HEK293T (cell line): Measurements from ENCODE around the gene UNC50.

Experiments
- BHLHE40 ChIP-seq: fragments of 450-650 bp; IDR thresholded peaks from 2 replicates; pipeline ENCODE4 v1.6.1; 2016; ENCODE audit warnings: mild to moderate bottlenecking, moderate library complexity, borderline replicate concordance
- FOXK2 ChIP-seq: fragments of 450-650 bp; IDR thresholded peaks from 2 replicates; pipeline ENCODE4 v1.6.1; 2016; ENCODE audit warnings: mild to moderate bottlenecking
- FOXM1 ChIP-seq: fragments of 450-650 bp; IDR thresholded peaks from 2 replicates; pipeline ENCODE4 v1.6.1; 2017; ENCODE audit warnings: mild to moderate bottlenecking, borderline replicate concordance
- LEF1 ChIP-seq: fragments of 450-650 bp; IDR thresholded peaks from 2 replicates; pipeline ENCODE4 v1.6.1; 2017; ENCODE audit warnings: mild to moderate bottlenecking, borderline replicate concordance
- PKNOX1 ChIP-seq: fragments of 450-650 bp; IDR thresholded peaks from 2 replicates; pipeline ENCODE4 v1.6.1; 2016
- SP1 ChIP-seq: fragments of 450-650 bp; IDR thresholded peaks from 2 replicates; pipeline ENCODE4 v1.6.1; 2017

GRCh38 chr2:98559581-98559980, 48.8 kb upstream of the UNC50 start:
- TF ChIP-seq FOXM1 (no peak), LEF1 (no peak), SP1 (no peak), PKNOX1 (no peak), FOXK2 (no peak), BHLHE40 (no peak)
